GM19328 (cell line): ENCODE data around the gene FRAS1.
"Not testable (repeated sequence)": the region's sequence is repeated elsewhere in the genome, so short reads cannot be mapped to it uniquely, and the experiment has no call there.

ENCODE experiments used
- ATAC-seq: cut with Tn5 transposase; IDR thresholded peaks from one replicate; pipeline ENCODE4 v1.9.1; 2021; ENCODE audit warnings: mild to moderate bottlenecking, moderate library complexity; ENCODE audit not compliant: unreplicated experiment

Gene FRAS1

GRCh38 chr4:78057600-78058550, 752 bp downstream of the FRAS1 start:
- ATAC-seq: no peak

GRCh38 chr4:78058591-78059523, 1.7 kb downstream of the FRAS1 start:
- ATAC-seq: no peak

GRCh38 chr4:78059524-78059889, 2.4 kb downstream of the FRAS1 start:
- no peak for ATAC-seq

- no peak for ATAC-seq
Measured at GRCh38 chr4:78059938-78060337, 2.8 kb downstream of the FRAS1 start.

GRCh38 chr4:78061939-78062570, 4.9 kb downstream of the FRAS1 start:
- no peak for ATAC-seq

GRCh38 chr4:78065508-78066192, 8.5 kb downstream of the FRAS1 start:
- ATAC-seq: no peak

- no peak for ATAC-seq
Measured at GRCh38 chr4:78068481-78068880, 11.4 kb downstream of the FRAS1 start.

- no peak for ATAC-seq
Measured at GRCh38 chr4:78069319-78069718, 12.2 kb downstream of the FRAS1 start.

- ATAC-seq: no peak
Measured at GRCh38 chr4:78069859-78070258, 12.7 kb downstream of the FRAS1 start.

- ATAC-seq: no peak
Measured at GRCh38 chr4:78070731-78071282, 13.7 kb downstream of the FRAS1 start.

GRCh38 chr4:78074759-78075158, 17.6 kb downstream of the FRAS1 start:
- no peak for ATAC-seq

- no peak for ATAC-seq
Measured at GRCh38 chr4:78075986-78076385, 18.9 kb downstream of the FRAS1 start.

- no peak for ATAC-seq
Measured at GRCh38 chr4:78078101-78078500, 21.0 kb downstream of the FRAS1 start.

GRCh38 chr4:78079726-78080430, 22.8 kb downstream of the FRAS1 start:
- no peak for ATAC-seq

GRCh38 chr4:78081541-78081940, 24.4 kb downstream of the FRAS1 start:
- ATAC-seq: no peak

GRCh38 chr4:78083035-78083434, 25.9 kb downstream of the FRAS1 start:
- ATAC-seq: no peak

- no peak for ATAC-seq
Measured at GRCh38 chr4:78091534-78091933, 34.4 kb downstream of the FRAS1 start.

GRCh38 chr4:78092350-78092749, 35.2 kb downstream of the FRAS1 start:
- ATAC-seq: not testable (repeated sequence)

- no peak for ATAC-seq
Measured at GRCh38 chr4:78092850-78093249, 35.7 kb downstream of the FRAS1 start.

- ATAC-seq: no peak
Measured at GRCh38 chr4:78095081-78095480, 38.0 kb downstream of the FRAS1 start.
